Measurements from ENCODE around the gene MYRF.

- TF ChIP-seq CTCF (IDR thresholded peaks at IDR 0.05) (no peak), POLR2A (IDR thresholded peaks at IDR 0.05) (no peak)
Observed at GRCh38 chr11:61820174-61820573, 67.7 kb downstream of the MYRF start.
